ENCODE data around the gene TUBB. TPM values are rescaled to one million over a fixed set of nuclear protein-coding genes. Genes with fewer than 3 reads are reported as not detected.

TUBB gene
- total and polyA plus RNA-seq, 2 of the 4 experiments (the other 2 are of a cell fraction): 1,401 to 2,004 TPM

DNA sequence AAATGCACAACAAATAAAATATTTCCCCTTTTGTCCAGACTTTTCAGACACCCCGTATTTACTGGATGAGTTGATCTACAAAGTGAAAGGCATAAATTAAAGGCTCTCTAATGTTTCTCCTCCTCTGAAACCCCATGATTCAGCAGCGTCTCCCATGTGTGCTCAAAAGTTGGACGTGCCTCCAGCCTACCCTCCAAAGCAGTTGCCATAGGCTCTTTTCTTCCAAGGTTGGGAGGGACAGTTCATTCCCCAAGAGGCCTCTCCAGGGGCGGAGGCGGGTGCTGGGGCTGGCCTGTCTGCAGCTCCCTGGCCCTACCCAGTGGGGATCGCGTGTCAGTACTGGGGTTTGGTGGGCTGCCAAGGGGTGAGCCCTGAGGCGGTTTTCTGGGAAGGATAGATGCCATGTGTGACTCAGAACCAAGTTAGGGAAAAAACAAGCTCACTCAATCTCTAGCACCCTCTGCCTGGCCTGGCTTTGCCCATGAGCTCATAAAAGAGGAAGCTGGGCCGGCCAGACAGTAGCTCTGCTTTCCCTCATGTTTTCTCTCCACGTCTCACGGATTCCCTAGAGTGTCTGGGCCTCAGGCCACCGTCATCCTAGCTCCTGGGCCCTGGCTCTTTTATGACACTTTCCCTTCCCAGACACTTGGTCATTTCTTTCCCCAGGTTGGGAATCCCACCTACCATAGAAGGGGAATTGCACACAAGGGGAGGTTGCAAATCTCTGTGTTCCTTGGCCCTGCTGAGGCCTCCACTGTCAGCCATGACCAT is 32.2 kb downstream of the TUBB start (continued):
- TF ChIP-seq USF2 (IDR thresholded peaks at IDR 0.05; ENCODE audit: low read depth, low read length) (peak; percentile 41; the same call in 1 of the 2 replicates), RCOR1 (IDR thresholded peaks at IDR 0.05; ENCODE audit: insufficient replicate concordance, low read length) (no peak)

DNA sequence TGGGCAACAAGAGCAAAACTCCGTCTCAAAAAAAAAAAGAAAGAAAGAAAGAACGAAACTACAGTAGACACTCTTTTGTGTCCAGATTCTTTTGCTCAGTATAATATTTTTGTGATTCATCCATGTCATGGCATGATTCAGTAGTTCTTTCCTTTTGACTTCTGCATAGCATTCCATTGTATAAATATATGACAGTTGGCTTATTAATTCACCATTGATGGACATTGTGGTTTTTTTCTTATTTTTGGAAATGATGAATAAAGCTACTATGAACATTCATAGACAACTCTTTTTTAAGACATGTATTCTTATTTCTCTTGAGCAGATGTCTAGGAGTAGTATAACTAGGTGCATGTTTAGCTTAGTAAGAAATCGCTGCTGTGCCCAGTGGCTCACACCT is 34.5 kb downstream of the TUBB start:
- H3K9ac ChIP-seq (ENCODE audit: low read depth, low read length): no peak overlapping the region
- H3K23ac ChIP-seq (ENCODE audit: low read depth, low read length): 0 out of 2 replicates have a peak overlapping the region, but pooled peaks have one; percentile 65
- H2BK15ac ChIP-seq (ENCODE audit: low read depth, low read length): 0 out of 3 replicates have a peak overlapping the region, but pooled peaks have one; percentile 53
- POLR2A ChIA-PET (ENCODE audit: unreplicated experiment): no interaction called here
- ATAC-seq (ENCODE audit: low read depth) (no peak), DNase-seq (peak; percentile 76)
- H3K9me1 ChIP-seq (ENCODE audit: insufficient read depth, low read length): peaks cover 18% of the 10 kb centered on the region; the same call in 1 of the 2 replicates
- peak overlapping the region; percentile 57 for H4K91ac ChIP-seq (ENCODE audit: insufficient read depth, low read depth, low read length)
- no peaks in the 10 kb centered on the region for H3K36me3 ChIP-seq (ENCODE audit: control insufficient read depth, insufficient read depth, low read length)
- H3K79me1 ChIP-seq (ENCODE audit: low read depth in 1 of 2, low read length in 2 of 2): peaks cover 5 to 34% of the 10 kb centered on the region in 2 experiments; a peak in 2 of 4 replicates
- peaks cover 22% of the 10 kb centered on the region for H3K4me1 ChIP-seq (ENCODE audit: control insufficient read depth, insufficient read depth, low read length)
- peak overlapping the region; percentile 74 for H3K4ac ChIP-seq (ENCODE audit: low read depth, low read length)
- H3K27me3 ChIP-seq (ENCODE audit: control insufficient read depth, insufficient read depth, low read length): no peaks in the 10 kb centered on the region
- peak overlapping the region; percentile 62; the same call in 1 of the 2 replicates for H3K14ac ChIP-seq (replicated peaks; ENCODE audit: low read depth, low read length)
- WGBS, 2 experiments (ENCODE audit: extremely low coverage in 2 of 2, insufficient read length in 1 of 2): no CpG with 5 or more reads among the region's 3 CpGs
- CTCF ChIA-PET: interaction anchor here (1.0 kb wide), 1 partner anchor 68 kb away, joined by 10 read pairs; no protein-coding TSS in a partner anchor
- no peak overlapping the region for H3K4me2 ChIP-seq (ENCODE audit: low read depth, low read length)
- peak overlapping the region; percentile 20; the same call in 1 of the 2 replicates for H3K27ac ChIP-seq (ENCODE audit: insufficient read depth, low read length)
- peak overlapping the region in 1 of 2 experiments; percentile 36; a peak in 1 of 4 replicates for H4K8ac ChIP-seq (ENCODE audit: low read depth in 2 of 2, low read length in 2 of 2)
- peak overlapping the region; percentile 88 for H2AK5ac ChIP-seq (ENCODE audit: low read depth, low read length)
- no peaks in the 10 kb centered on the region for H4K20me1 ChIP-seq (ENCODE audit: insufficient read depth, low read length)
- no peaks in the 10 kb centered on the region for H3K9me3 ChIP-seq (ENCODE audit: control insufficient read depth, insufficient read depth, low read length)
- H3K18ac ChIP-seq (ENCODE audit: low read depth, low read length): peak overlapping the region; percentile 29; the same call in 1 of the 2 replicates
- intact Hi-C loops (cut with micrococcal nuclease): no loop called here
- H3K4me3 ChIP-seq (ENCODE audit: insufficient read depth, low read depth, low read length): no peak overlapping the region
- H2AFZ ChIP-seq (replicated peaks; ENCODE audit: low read length, poor library complexity): no peak overlapping the region
- H2BK20ac ChIP-seq (ENCODE audit: low read depth, low read length): peak overlapping the region; percentile 77; the same call in 1 of the 2 replicates
- H4K5ac ChIP-seq (ENCODE audit: low read depth, low read length): no peak overlapping the region
- dilution Hi-C loops (cut with HindIII; ENCODE audit: low sequenced_read_pairs, unreplicated experiment): no loop called here
- H2BK120ac ChIP-seq (ENCODE audit: low read depth, low read length): peak overlapping the region; percentile 87
- BruUV-seq (replicated peaks): no TSS peak
- no peak overlapping the region for H3K56ac ChIP-seq (ENCODE audit: extremely low read depth, insufficient read depth, low read length)
- H2BK5ac ChIP-seq (ENCODE audit: low read depth, low read length, poor library complexity, severe bottlenecking): peak overlapping the region; percentile 41
- in situ Hi-C loops (cut with MboI; ENCODE audit: low sequenced_read_pairs): no loop called here
- no peak for TF ChIP-seq FOS (IDR thresholded peaks at IDR 0.05; ENCODE audit: low read depth, low read length)
- peak; percentile 46 for TF ChIP-seq NFE2L2 (IDR thresholded peaks at IDR 0.05; ENCODE audit: low read depth, low read length)
- peak overlapping the region; percentile 56 for H2AK9ac ChIP-seq (replicated peaks; ENCODE audit: low read depth, low read length, poor library complexity)
